HEK293 (cell line): ENCODE results near the gene TAF9B.
"Not testable (repeated sequence)": the region's sequence is repeated elsewhere in the genome, so short reads cannot be mapped to it uniquely, and the experiment has no call there.

ENCODE experiments used
- FEZF1 ChIP-seq: fragments of 450-650 bp; formaldehyde crosslinking; IDR thresholded peaks from 2 replicates; pipeline ENCODE4 v1.5.1; 2016; ENCODE audit warnings: missing biosample characterization, missing genetic modification characterization
- ZNF138 ChIP-seq: fragments of 450-650 bp; formaldehyde crosslinking; IDR thresholded peaks from 2 replicates; pipeline ENCODE4 v1.5.1; 2016; ENCODE audit warnings: missing biosample characterization, missing genetic modification characterization, borderline replicate concordance
- ZNF274 ChIP-seq, 2 experiments: fragments of 200-500 bp in 1 of 2; fragments of 450-650 bp in 1 of 2; sonication (Bioruptor generic) in 1 of 2; formaldehyde crosslinking in 1 of 2; IDR thresholded peaks; 2 replicates each; pipeline versions ENCODE4 v1.5.1 to v1.6.1; 2014 to 2016; ENCODE audit warnings: borderline replicate concordance in 1 of 2, inconsistent platforms in 1 of 2, low read length in 1 of 2, missing biosample characterization in 1 of 2, missing genetic modification characterization in 1 of 2
- ZNF621 ChIP-seq: fragments of 450-650 bp; formaldehyde crosslinking; IDR thresholded peaks from 2 replicates; pipeline ENCODE4 v1.5.1; 2017; ENCODE audit warnings: missing biosample characterization, missing genetic modification characterization
- TF ChIP-seq, protein P1 (sequence below): fragments of 450-650 bp; formaldehyde crosslinking; IDR thresholded peaks from 2 replicates; pipeline ENCODE4 v1.5.1; 2016; ENCODE audit warnings: missing biosample characterization, missing genetic modification characterization
- TF ChIP-seq, protein P2 (sequence below): fragments of 450-650 bp; formaldehyde crosslinking; IDR thresholded peaks from 2 replicates; pipeline ENCODE4 v1.5.1; 2016; ENCODE audit warnings: missing biosample characterization, missing genetic modification characterization
- TF ChIP-seq, protein P3 (sequence below): fragments of 450-650 bp; formaldehyde crosslinking; IDR thresholded peaks from 2 replicates; pipeline ENCODE4 v1.5.1; 2016; ENCODE audit warnings: missing biosample characterization, missing genetic modification characterization
- TF ChIP-seq, protein P4 (sequence below): fragments of 450-650 bp; formaldehyde crosslinking; IDR thresholded peaks from 2 replicates; pipeline ENCODE4 v1.5.1; 2017; ENCODE audit warnings: missing biosample characterization, missing genetic modification characterization

DNA sequence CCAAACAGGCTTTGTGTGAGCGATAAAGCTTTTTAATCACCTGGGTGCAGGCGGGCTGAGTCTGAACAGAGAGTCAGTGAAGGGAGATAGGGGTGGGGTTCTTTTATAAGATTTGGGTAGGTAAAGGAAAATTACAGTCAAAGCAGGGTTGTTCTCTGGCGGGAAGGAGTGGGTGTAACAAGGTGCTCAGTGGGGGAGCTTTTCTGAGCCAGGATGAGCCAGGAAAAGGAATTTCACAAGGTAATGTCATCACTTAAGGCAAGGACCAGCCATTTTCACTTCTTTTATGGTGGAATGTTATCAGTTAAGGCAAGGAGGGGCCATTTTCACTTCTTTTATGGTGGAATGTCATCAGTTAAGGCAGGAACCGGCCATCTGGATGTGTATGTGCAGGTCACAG is 21.3 kb upstream of the TAF9B start:
- TF ChIP-seq, protein P1, sequence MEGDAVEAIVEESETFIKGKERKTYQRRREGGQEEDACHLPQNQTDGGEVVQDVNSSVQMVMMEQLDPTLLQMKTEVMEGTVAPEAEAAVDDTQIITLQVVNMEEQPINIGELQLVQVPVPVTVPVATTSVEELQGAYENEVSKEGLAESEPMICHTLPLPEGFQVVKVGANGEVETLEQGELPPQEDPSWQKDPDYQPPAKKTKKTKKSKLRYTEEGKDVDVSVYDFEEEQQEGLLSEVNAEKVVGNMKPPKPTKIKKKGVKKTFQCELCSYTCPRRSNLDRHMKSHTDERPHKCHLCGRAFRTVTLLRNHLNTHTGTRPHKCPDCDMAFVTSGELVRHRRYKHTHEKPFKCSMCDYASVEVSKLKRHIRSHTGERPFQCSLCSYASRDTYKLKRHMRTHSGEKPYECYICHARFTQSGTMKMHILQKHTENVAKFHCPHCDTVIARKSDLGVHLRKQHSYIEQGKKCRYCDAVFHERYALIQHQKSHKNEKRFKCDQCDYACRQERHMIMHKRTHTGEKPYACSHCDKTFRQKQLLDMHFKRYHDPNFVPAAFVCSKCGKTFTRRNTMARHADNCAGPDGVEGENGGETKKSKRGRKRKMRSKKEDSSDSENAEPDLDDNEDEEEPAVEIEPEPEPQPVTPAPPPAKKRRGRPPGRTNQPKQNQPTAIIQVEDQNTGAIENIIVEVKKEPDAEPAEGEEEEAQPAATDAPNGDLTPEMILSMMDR (tag by site-specific recombination), result not testable (repeated sequence)
- TF ChIP-seq, protein P2, sequence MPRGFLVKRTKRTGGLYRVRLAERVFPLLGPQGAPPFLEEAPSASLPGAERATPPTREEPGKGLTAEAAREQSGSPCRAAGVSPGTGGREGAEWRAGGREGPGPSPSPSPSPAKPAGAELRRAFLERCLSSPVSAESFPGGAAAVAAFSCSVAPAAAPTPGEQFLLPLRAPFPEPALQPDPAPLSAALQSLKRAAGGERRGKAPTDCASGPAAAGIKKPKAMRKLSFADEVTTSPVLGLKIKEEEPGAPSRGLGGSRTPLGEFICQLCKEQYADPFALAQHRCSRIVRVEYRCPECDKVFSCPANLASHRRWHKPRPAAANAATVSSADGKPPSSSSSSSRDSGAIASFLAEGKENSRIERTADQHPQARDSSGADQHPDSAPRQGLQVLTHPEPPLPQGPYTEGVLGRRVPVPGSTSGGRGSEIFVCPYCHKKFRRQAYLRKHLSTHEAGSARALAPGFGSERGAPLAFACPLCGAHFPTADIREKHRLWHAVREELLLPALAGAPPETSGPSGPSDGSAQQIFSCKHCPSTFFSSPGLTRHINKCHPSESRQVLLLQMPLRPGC (tag by site-specific recombination), result not testable (repeated sequence)
- not testable (repeated sequence) for TF ChIP-seq FEZF1; ZNF138; ZNF621 (tag by site-specific recombination); ZNF274 (IDR thresholded peaks at IDR 0.05; ENCODE audit: low read length); ZNF274 (tag by site-specific recombination; IDR thresholded peaks at IDR 0.05; ENCODE audit: borderline replicate concordance)
- TF ChIP-seq, protein P3, sequence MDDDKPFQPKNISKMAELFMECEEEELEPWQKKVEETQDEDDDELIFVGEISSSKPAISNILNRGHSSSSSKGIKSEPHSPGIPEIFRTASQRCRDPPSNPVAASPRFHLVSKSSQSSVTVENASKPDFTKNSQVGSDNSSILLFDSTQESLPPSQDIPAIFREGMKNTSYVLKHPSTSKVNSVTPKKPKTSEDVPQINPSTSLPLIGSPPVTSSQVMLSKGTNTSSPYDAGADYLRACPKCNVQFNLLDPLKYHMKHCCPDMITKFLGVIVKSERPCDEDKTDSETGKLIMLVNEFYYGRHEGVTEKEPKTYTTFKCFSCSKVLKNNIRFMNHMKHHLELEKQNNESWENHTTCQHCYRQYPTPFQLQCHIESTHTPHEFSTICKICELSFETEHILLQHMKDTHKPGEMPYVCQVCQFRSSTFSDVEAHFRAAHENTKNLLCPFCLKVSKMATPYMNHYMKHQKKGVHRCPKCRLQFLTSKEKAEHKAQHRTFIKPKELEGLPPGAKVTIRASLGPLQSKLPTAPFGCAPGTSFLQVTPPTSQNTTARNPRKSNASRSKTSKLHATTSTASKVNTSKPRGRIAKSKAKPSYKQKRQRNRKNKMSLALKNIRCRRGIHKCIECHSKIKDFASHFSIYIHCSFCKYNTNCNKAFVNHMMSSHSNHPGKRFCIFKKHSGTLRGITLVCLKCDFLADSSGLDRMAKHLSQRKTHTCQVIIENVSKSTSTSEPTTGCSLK (tag by site-specific recombination), result not testable (repeated sequence)
- TF ChIP-seq, protein P4, sequence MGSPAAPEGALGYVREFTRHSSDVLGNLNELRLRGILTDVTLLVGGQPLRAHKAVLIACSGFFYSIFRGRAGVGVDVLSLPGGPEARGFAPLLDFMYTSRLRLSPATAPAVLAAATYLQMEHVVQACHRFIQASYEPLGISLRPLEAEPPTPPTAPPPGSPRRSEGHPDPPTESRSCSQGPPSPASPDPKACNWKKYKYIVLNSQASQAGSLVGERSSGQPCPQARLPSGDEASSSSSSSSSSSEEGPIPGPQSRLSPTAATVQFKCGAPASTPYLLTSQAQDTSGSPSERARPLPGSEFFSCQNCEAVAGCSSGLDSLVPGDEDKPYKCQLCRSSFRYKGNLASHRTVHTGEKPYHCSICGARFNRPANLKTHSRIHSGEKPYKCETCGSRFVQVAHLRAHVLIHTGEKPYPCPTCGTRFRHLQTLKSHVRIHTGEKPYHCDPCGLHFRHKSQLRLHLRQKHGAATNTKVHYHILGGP (tag by site-specific recombination), result not testable (repeated sequence)
